Skeletal muscle satellite cell (primary cell): ENCODE data around the gene PRDM12.

Experiments
- H3K27me3 ChIP-seq: 2 replicates; pipeline ENCODE4 v1.7.0; 2013; ENCODE audit warnings: low read length; ENCODE audit not compliant: control insufficient read depth, insufficient read depth
- H3K36me3 ChIP-seq: 2 replicates; pipeline ENCODE4 v1.7.0; 2013; ENCODE audit warnings: mild to moderate bottlenecking, control low read depth, low read length; ENCODE audit not compliant: insufficient read depth
- H3K4me1 ChIP-seq: 2 replicates; pipeline ENCODE4 v1.7.0; 2013; ENCODE audit warnings: low read length; ENCODE audit not compliant: control insufficient read depth, insufficient read depth
- H3K4me2 ChIP-seq: 2 replicates; pipeline ENCODE4 v1.7.0; 2013; ENCODE audit warnings: mild to moderate bottlenecking, low read length
- H3K4me3 ChIP-seq: 2 replicates; pipeline ENCODE4 v1.7.0; 2013; ENCODE audit warnings: low read length
- H3K9ac ChIP-seq: 2 replicates; pipeline ENCODE4 v1.7.0; 2013; ENCODE audit warnings: mild to moderate bottlenecking, low read depth, low read length, moderate library complexity
- H3K9me3 ChIP-seq: replicated peaks from 2 replicates; pipeline ENCODE4 v1.7.0; 2013; ENCODE audit warnings: mild to moderate bottlenecking, control low read depth, low read length

PRDM12 gene

GRCh38 chr9:130631331-130632080 is 32.9 kb upstream of the PRDM12 start:
- H3K4me1 ChIP-seq, result no peaks in the 10 kb centered on the region
- no peak overlapping the region for H3K9ac ChIP-seq
- H3K4me2 ChIP-seq, result no peak overlapping the region
- no peak overlapping the region for H3K4me3 ChIP-seq
- no peaks in the 10 kb centered on the region for H3K9me3 ChIP-seq
- no peaks in the 10 kb centered on the region for H3K27me3 ChIP-seq
- H3K36me3 ChIP-seq, result peaks cover 88% of the 10 kb centered on the region

- Histone ChIP-seq H3K4me1 (no peaks in the 10 kb centered on the region), H3K36me3 (peaks cover 86% of the 10 kb centered on the region), H3K4me2 (no peak overlapping the region), H3K9me3 (no peaks in the 10 kb centered on the region), H3K9ac (no peak overlapping the region), H3K27me3 (no peaks in the 10 kb centered on the region), H3K4me3 (no peak overlapping the region)
These were observed 32.2 kb upstream of the PRDM12 start for GRCh38 chr9:130632081-130632710.

DNA sequence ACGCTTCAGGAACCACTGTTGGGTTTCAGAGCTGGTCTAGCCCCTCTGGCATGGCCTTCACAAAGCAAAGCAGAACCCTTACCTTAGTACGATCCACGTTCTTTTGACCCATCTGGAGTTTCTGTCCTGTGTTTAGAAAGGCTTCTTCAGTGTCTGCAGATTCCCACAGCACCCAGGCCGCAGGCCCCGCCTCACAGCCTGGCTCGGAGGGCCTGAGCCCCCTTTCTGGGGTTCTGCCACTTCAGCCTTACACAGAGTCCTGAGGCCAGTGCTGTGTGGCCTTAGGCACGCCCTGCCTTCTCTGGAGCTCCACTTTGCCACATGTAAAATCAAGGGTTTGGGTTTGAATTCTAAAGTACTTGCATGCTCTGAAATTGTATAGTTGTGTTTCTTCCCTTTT is 31.6 kb upstream of the PRDM12 start:
- Histone ChIP-seq H3K9me3 (no peaks in the 10 kb centered on the region), H3K27me3 (no peaks in the 10 kb centered on the region), H3K4me3 (no peak overlapping the region), H3K4me2 (no peak overlapping the region), H3K4me1 (no peaks in the 10 kb centered on the region), H3K36me3 (peaks cover 79% of the 10 kb centered on the region), H3K9ac (no peak overlapping the region)

DNA sequence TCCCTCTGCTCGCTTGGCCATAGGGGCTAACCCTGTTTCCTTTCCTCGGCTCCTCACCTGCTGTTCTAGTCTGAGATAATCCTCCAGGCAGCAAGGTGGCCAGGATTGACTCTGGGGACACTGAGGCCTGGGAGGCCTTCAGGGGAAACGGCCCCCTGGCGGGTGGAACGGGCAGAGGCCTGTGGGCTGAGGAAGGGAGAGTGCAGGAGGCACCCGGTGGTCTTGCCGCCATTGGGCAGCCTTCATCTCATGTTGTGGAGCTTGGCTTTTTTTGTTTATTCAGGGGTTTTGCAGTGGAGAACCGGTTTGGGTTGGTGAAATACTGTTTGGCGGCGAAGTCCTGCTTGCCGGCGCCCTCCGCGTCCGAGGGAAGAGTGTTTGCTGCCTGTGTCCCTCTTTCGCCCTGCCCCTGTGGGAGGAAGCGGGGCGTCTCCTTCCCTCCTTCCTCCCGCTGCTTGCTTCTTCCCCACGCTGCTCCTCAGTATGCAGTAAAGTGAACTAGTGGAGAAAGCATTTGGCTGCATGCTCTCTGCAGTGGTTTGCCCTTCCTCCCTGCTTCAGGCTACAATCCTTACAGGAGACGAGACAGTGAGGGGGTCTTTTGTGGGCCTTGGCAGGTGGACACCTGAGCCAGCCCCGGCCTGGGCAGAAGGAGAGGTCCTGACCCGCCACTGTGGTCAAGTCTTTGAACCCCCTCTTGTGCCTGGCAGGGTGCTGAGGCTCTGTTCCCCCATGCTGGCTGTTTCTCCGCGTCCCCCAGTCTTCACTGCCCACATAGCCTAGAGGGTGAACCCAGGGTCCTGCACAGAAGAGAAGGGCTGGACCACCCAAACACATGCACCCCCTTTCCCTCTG is 30.8 kb upstream of the PRDM12 start:
- no peaks in the 10 kb centered on the region for H3K4me1 ChIP-seq
- no peaks in the 10 kb centered on the region for H3K27me3 ChIP-seq
- no peak overlapping the region for H3K4me2 ChIP-seq
- H3K4me3 ChIP-seq, result no peak overlapping the region
- H3K9me3 ChIP-seq, result no peaks in the 10 kb centered on the region
- H3K9ac ChIP-seq, result no peak overlapping the region
- peaks cover 83% of the 10 kb centered on the region for H3K36me3 ChIP-seq

DNA sequence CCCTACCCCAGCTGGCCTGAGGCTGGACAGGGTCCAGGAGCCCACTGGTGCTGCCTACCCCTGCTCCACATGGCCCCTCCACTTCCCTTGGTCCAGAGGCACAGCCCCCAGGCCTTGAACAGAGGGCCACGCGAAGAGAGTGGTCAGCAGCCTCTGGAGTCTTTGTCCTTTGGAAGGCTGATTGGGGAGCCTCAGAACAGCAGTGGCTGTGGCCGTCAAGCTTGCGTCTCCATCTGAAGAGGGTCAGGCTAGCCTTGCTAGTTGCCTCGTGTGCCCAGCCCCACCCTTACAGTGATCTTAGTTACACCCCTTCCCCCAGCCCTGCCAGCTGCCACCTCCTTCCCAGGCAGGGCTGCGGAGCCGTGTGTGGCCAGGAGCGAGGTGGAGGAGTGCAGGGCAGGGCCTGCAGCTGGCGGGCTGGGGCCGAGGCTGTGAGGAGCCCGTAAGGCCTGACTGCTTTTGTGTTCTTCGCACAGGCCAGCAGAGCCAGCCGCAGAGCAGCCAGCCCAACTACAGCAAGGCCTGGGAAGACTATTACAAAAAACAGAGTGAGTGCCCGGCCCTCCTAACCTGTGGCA is 30.1 kb upstream of the PRDM12 start:
- Histone ChIP-seq H3K9me3 (no peaks in the 10 kb centered on the region), H3K27me3 (no peaks in the 10 kb centered on the region), H3K4me2 (no peak overlapping the region), H3K4me3 (no peak overlapping the region), H3K4me1 (no peaks in the 10 kb centered on the region), H3K9ac (no peak overlapping the region), H3K36me3 (peaks cover 84% of the 10 kb centered on the region)

GRCh38 chr9:130634801-130635200 is 29.6 kb upstream of the PRDM12 start:
- Histone ChIP-seq H3K4me1 (no peaks in the 10 kb centered on the region), H3K9me3 (no peaks in the 10 kb centered on the region), H3K4me2 (no peak overlapping the region), H3K36me3 (peaks cover 78% of the 10 kb centered on the region), H3K4me3 (no peak overlapping the region), H3K27me3 (no peaks in the 10 kb centered on the region), H3K9ac (no peak overlapping the region)

- Histone ChIP-seq H3K36me3 (peaks cover 74% of the 10 kb centered on the region), H3K4me1 (no peaks in the 10 kb centered on the region), H3K27me3 (no peaks in the 10 kb centered on the region), H3K4me2 (no peak overlapping the region), H3K9ac (no peak overlapping the region), H3K4me3 (no peak overlapping the region), H3K9me3 (no peaks in the 10 kb centered on the region)
These were observed 29.1 kb upstream of the PRDM12 start for GRCh38 chr9:130635306-130635705.

DNA sequence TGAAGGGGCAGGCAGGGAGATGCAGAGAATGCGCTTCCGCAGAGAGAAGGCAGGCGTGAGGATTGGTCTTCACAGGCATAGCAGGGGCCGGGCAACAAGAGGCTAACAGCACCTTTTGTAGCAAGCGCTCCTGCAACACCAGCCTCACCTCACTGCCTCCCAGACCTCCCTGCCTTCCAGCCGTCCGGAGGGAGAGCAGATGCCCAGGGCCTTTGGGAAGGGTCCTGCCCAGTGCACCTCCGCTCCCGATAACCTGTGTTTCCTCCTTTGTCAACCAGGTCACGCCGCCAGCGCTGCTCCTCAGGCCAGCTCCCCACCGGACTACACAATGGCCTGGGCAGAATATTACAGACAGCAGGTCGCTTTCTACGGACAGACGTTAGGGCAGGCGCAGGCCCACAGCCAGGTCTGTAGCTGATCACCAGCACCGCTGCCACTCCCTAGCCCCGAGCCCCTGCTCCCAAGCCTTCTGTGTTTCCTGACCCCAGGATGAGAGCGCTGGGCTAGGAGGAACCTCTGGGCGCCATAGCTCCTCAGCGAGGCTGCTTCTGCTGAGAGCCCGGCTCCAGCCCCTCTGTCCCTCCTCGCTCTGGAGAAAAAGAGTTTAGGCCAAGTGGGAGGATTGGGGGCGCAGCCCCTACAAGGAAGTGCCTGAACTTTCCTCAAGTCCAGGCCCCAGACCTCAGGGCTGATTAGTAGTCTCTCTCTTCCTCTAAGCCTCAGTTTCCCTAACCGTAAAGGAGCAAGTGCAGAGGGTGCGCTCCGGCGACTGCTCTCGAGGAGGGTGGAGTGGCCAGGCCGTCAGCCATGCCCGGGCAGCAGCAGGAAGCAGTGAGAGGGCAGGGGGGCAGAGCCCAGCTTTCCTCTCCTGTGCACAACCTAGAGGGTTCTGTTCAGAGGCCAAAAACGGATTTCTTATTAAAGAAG is 28.4 kb upstream of the PRDM12 start:
- Histone ChIP-seq H3K9ac (no peak overlapping the region), H3K36me3 (peaks cover 67% of the 10 kb centered on the region), H3K4me1 (no peaks in the 10 kb centered on the region)

GRCh38 chr9:130636648-130637020 is 27.8 kb upstream of the PRDM12 start:
- Histone ChIP-seq H3K4me2 (no peak overlapping the region), H3K4me3 (no peak overlapping the region), H3K9ac (no peak overlapping the region), H3K4me1 (no peaks in the 10 kb centered on the region), H3K36me3 (peaks cover 61% of the 10 kb centered on the region), H3K9me3 (no peaks in the 10 kb centered on the region), H3K27me3 (no peaks in the 10 kb centered on the region)

More for the DNA sequence above, 28.4 kb upstream of the PRDM12 start:
- H3K27me3 ChIP-seq, result no peaks in the 10 kb centered on the region
- no peaks in the 10 kb centered on the region for H3K9me3 ChIP-seq
- H3K4me3 ChIP-seq, result no peak overlapping the region
- H3K4me2 ChIP-seq, result no peak overlapping the region

DNA sequence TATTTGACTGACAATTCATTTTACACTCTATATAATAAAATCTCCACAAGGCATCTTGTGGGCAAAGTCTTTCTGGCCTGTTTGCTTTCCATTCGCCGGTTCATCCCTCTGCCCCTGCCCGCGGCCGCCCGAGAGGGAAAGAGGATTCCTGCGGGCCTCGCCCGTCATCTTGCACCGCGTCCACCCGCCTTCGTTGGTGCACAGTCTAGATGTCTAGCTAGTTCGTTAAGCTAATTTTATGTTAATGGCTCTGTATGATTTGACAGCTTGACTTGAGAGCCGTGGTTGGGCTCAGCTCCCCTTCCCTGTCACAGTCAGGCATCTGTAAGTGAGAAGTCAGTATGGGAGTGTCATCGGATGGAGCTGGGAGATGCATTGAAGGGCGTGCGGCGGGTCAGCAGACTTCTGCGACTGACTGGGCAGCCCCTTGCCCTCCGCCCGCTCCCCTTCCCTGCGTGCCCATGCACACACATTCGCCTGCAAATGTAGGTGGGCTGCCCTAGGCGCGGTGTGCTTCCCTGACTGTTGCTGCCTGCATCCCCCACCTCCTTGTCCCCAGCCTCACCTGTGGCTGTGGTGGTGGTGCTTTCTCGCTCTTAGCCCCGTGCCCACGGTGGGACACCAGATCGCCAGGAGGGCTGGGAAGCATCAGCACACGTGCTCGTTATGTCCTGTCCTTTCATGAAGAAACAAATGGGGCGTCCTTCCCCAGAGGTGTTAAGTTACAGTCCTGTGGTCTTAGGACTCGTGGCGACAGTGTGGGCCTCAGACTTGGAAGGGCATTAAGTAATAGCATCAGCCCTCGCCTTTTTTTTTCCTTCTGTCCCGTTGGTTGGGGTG is 25.9 kb upstream of the PRDM12 start:
- H3K36me3 ChIP-seq, result peaks cover 44% of the 10 kb centered on the region
- H3K4me1 ChIP-seq, result no peaks in the 10 kb centered on the region
- H3K9me3 ChIP-seq, result no peaks in the 10 kb centered on the region
- no peak overlapping the region for H3K4me2 ChIP-seq
- no peak overlapping the region for H3K9ac ChIP-seq
- H3K27me3 ChIP-seq, result no peaks in the 10 kb centered on the region
- no peak overlapping the region for H3K4me3 ChIP-seq
